NCI-H2107 treated with DMSO at 0.1 percent for 48 hours (cell line): ENCODE data around the gene OVAAL.

Experiments
- DNase-seq: peaks from one replicate; lab custom pipeline; 2025; ENCODE audit not compliant: unreplicated experiment; lab: John Stamatoyannopoulos, UW

The OVAAL gene

GRCh38 chr1:180558664-180559063 lies at the start of gene OVAAL:
Gene OVAAL, plus strand, starts transcription at chr1:180558964.
- no peak for DNase-seq

DNA sequence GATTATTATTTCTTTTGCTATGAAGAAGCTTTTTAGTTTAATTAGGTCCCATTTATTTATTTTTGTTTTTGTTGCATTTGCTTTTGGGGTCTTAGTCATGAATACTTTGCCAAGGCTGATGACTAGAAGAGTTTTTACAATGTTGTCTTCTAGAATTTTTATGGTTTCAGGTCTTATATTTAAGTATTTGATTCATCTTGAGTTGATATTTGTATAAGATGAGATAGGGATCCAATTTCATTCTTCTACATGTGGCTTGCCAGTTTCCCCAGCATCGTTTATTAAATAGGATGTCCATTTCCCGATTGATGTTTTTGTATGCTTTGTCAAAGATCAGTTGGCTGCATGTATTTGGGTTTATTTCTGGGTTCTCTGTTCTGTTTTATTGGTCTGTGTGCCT lies 47.9 kb upstream of the OVAAL start:
- no peak for DNase-seq

DNA sequence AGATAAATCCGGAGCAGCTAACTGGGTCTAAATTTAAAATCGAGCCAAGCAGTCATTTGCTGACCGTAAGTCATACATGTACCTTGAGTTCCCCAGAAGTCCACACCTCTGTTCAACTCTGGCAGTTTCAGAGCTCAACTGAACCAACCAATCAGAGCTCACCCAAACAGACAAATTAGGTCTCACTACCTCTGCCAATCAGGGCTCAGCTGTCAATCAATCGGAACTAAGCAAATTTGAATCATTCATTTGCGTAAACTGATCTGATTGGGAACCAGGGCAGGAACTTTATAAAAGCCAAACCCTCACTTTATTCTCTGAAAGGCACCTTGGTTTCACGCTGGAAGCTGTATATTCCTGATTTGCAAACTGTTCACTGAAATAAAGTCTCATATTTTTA lies 45.2 kb upstream of the OVAAL start:
- no peak for DNase-seq

DNA sequence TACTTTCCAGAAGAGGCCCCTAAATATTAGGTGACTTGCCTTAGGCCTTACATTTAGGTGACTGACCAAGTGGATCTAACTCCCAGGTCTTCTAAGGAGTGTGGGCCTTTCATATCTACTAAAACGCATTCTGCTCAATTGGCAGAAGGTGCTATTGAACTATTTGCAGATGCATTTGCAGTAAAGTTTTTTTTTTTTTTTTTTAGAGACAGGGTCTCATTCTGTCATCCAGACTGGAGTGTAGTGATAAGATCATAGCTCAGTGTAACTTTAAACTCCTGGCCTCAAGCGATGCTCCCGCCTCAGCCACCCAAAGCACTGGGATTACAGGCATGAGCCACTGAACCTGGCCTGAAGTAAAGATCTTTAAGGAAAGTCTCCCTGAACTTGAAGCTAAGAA lies 43.4 kb upstream of the OVAAL start:
- DNase-seq = no peak

- peak; percentile 95 for DNase-seq
Measured at GRCh38 chr1:180515857-180516388, 42.8 kb upstream of the OVAAL start.

DNA sequence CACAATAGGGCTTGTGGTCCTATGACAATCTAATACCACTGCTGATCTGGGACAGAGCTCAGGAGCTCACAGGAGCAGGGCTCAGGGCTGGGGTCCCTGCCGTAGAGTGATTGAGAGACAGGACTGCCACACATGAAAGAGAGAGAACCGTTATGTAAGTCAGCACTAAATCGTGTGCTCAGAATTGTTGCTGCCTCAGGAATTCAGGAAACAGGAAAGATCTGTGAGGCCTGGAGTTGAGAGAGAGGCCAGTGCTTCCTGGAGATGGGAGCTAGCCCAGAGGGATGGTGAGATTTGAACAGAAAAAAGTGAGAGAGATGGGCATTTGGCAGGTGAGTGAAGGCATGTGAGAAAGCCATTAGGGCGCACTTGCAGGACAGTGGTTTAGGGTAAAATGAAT lies 38.9 kb upstream of the OVAAL start:
- DNase-seq = no peak

GRCh38 chr1:180521474-180522212 lies 37.1 kb upstream of the OVAAL start:
- no peak for DNase-seq

- DNase-seq = no peak
Measured at GRCh38 chr1:180522213-180522515, 36.6 kb upstream of the OVAAL start.

DNA sequence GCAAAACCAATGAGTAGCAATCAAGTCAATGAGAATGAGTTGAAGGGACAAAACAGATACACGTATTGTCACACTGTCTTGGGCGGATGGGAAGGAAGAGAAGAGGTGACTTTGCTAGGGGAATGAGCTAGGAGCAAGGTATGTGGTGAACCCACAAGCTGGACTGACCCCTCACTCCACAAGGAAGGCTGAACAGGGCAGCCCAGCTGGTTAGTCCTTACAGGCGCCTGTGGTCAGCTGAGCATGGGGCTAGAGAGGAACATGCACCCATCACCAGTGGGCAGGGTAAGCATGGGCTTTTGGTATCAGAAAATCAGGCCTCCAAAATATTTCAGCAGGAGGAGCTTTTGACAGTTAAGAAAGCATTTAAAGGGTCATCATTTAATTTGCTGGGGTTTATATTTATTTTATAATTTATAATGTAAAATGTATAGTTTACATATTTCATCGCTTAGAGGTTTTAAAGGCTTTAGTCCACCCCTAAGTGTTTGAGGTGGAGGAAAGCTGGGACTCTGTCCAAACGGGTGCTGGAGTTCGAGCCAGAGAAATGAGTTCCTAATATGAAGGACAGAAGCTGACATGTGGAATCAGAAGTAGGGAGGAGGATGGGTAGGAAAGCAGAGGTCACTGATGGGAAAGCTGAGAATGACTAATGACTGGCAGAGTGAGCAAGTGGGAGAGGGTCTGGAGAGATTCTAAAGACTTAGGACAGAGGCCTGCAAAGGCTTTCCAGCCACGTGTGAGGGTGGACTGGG lies 34.4 kb upstream of the OVAAL start:
- no peak for DNase-seq

DNA sequence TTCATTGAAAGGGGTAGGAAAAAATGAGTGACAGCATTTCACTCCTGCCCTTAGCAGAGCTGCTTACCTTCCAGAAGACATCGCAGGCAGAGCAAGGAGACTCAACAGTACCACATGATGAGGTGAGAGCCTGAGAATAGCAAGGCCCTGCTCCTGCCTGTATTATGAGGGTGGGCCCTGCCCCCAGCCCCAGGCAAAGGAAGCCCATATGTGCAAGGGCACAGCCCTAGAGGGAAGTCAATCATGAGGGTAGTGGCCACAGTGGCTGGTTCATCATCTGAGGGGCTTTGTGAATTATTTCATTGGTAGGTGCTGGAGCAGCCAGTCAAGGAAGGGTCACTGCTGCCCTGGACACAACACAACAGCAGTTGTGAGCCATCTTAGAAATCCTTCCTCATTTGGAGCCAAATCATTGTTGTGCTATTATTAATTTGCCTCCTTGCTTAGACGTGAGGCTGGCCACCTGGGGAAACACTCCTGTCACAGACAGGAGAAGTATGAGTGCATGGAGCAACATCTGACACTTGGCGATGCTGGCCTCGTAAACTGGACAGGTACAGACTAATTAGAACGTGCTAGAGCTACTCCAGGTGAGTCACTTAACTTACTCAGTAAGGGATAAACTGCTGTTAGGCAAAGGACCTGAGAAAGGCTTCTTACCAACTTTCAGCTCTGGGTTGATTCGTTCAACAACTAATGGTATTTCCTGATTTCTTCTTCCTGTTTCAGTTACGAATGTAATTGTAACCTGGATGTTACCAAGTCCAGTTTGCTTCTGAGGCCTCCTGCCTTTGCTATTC lies 33.6 kb upstream of the OVAAL start:
- DNase-seq = no peak

DNA sequence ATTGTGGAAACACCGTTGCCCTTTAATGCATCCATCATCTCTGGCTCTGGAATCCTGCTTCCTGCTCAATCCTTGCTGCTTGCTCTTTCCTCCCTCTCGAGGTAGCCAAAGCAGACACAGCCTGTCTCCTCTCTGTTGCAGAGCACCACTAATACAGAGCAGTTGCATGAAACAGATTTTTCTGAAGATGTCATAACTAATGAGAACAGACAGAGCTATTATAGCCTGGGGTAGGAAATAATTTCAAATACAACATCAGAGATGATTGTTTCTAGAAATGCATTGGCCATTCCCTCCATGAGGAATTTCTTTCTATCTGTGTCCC lies 33.1 kb upstream of the OVAAL start:
- no peak for DNase-seq

GRCh38 chr1:180527101-180527669 lies 31.6 kb upstream of the OVAAL start:
- DNase-seq = no peak

- no peak for DNase-seq
Measured at GRCh38 chr1:180528868-180529470, 29.8 kb upstream of the OVAAL start.

GRCh38 chr1:180530501-180530900 lies 28.3 kb upstream of the OVAAL start:
- DNase-seq = no peak

DNA sequence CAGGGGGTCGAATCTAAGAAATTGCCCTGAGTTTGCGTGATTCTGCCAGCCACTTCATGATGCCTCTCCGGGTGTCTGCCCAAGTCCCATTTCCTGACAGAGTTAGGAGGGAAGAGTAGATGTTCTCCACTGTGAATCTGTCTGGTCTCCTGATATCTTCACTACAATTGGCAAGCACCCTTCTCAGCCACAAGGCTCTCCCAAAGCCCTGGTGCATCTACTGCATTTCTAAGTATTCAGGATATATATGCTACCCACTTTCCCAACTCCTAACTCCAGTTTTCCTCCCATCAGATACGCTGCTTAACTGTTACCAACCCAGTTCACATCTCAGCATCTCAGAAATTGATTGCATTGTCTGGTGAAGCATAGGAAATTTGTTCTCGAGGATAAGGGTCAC lies 25.9 kb upstream of the OVAAL start:
- DNase-seq = no peak

- peak; percentile 90 for DNase-seq
Measured at GRCh38 chr1:180533266-180533987, 25.3 kb upstream of the OVAAL start.

DNA sequence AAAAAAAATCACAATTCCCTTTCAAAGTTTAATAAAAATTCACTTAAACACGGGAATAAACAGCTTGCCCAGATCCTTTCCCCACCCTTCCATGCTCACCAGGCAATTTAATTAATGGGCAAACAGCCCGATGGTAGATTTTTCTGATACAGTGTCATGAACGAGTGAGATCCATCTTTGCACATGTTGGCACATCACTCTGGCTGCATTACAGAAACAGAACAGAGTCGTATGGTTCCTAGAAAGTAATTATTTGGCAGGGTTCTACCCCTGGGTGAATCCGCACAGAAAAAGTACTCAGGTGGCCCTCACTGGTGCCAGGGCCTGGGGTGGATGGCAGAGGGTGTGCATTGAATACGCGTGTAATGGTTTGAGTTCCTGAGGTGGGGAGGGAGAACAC lies 24.6 kb upstream of the OVAAL start:
- DNase-seq = no peak

GRCh38 chr1:180535418-180535999 lies 23.3 kb upstream of the OVAAL start:
- DNase-seq = no peak

GRCh38 chr1:180536821-180537372 lies 21.9 kb upstream of the OVAAL start:
- DNase-seq = no peak

GRCh38 chr1:180539136-180539535 lies 19.6 kb upstream of the OVAAL start:
- DNase-seq = no peak
